Fibroblast of skin of back (primary cell): Measurements from ENCODE around the gene KMT5B.

Experiments
- DNase-seq: peaks from one replicate; pipeline ENCODE4 v3.0.0-alpha.2; 2013

KMT5B gene

GRCh38 chr11:68116974-68117373 lies 96.1 kb downstream of the KMT5B start:
- no peak for DNase-seq

GRCh38 chr11:68116126-68116525 lies 97.0 kb downstream of the KMT5B start:
- DNase-seq, result no peak

GRCh38 chr11:68115285-68115684 lies 97.8 kb downstream of the KMT5B start:
- no peak for DNase-seq

- DNase-seq, result peak; percentile 48
These were observed 99.1 kb downstream of the KMT5B start for GRCh38 chr11:68113986-68114385.

- no peak for DNase-seq
These were observed 105.4 kb downstream of the KMT5B start for GRCh38 chr11:68107689-68108088.

GRCh38 chr11:68106165-68106940 lies 106.7 kb downstream of the KMT5B start:
- DNase-seq, result no peak
